Measurements from ENCODE around the gene NCK2.

The NCK2 gene

GRCh38 chr2:105872142-105872728, 127.5 kb downstream of the NCK2 start:
- no peaks in the 10 kb centered on the region for H3K27me3 ChIP-seq (ENCODE audit: low read length)
- H3K27ac ChIP-seq (ENCODE audit: low read depth, low read length) = no peak overlapping the region
- no peaks in the 10 kb centered on the region for H3F3A ChIP-seq (ENCODE audit: insufficient read depth)
- H3K79me2 ChIP-seq (ENCODE audit: insufficient read depth, low read length) = no peaks in the 10 kb centered on the region
- no peak overlapping the region for H3K9ac ChIP-seq (ENCODE audit: low read length)
- H4K20me1 ChIP-seq (ENCODE audit: low read depth, low read length) = no peaks in the 10 kb centered on the region
- H3K9me3 ChIP-seq (ENCODE audit: insufficient read depth, low read length) = no peaks in the 10 kb centered on the region
- TF ChIP-seq EZH2phosphoT487 (conservative IDR thresholded peaks at IDR 0.05; ENCODE audit: low read length) (no peak), CTCF (IDR thresholded peaks at IDR 0.05; ENCODE audit: insufficient read depth, low read length, poor library complexity, severe bottlenecking) (no peak)
- no peaks in the 10 kb centered on the region for H3K9me2 ChIP-seq (replicated peaks; ENCODE audit: insufficient read depth, low read length)
- no peaks in the 10 kb centered on the region for H3K36me3 ChIP-seq (ENCODE audit: low read length)
- no peak overlapping the region for H3K4me2 ChIP-seq (ENCODE audit: low read depth, low read length, poor library complexity, severe bottlenecking)
- H2AFZ ChIP-seq (ENCODE audit: low read depth, low read length, severe bottlenecking) = no peak overlapping the region
- no peak overlapping the region for H3K4me3 ChIP-seq (ENCODE audit: insufficient read depth, low read length, poor library complexity, severe bottlenecking)

GRCh38 chr2:105872830-105873229, 128.1 kb downstream of the NCK2 start:
- Histone ChIP-seq H3K36me3 (ENCODE audit: low read length) (no peaks in the 10 kb centered on the region), H3K9ac (ENCODE audit: low read length) (no peak overlapping the region), H3F3A (ENCODE audit: insufficient read depth) (no peaks in the 10 kb centered on the region), H3K9me2 (replicated peaks; ENCODE audit: insufficient read depth, low read length) (no peaks in the 10 kb centered on the region), H4K20me1 (ENCODE audit: low read depth, low read length) (no peaks in the 10 kb centered on the region), H3K9me3 (ENCODE audit: insufficient read depth, low read length) (no peaks in the 10 kb centered on the region), H3K4me3 (ENCODE audit: insufficient read depth, low read length, poor library complexity, severe bottlenecking) (no peak overlapping the region), H3K27me3 (ENCODE audit: low read length) (no peaks in the 10 kb centered on the region), H3K4me2 (ENCODE audit: low read depth, low read length, poor library complexity, severe bottlenecking) (no peak overlapping the region), H3K79me2 (ENCODE audit: insufficient read depth, low read length) (no peaks in the 10 kb centered on the region), H3K27ac (ENCODE audit: low read depth, low read length) (no peak overlapping the region), H2AFZ (ENCODE audit: low read depth, low read length, severe bottlenecking) (no peak overlapping the region)
- TF ChIP-seq CTCF (IDR thresholded peaks at IDR 0.05; ENCODE audit: insufficient read depth, low read length, poor library complexity, severe bottlenecking) (no peak), EZH2phosphoT487 (conservative IDR thresholded peaks at IDR 0.05; ENCODE audit: low read length) (no peak)

GRCh38 chr2:105873281-105873680, 128.6 kb downstream of the NCK2 start:
- Histone ChIP-seq H3K27me3 (ENCODE audit: low read length) (no peaks in the 10 kb centered on the region), H3K4me2 (ENCODE audit: low read depth, low read length, poor library complexity, severe bottlenecking) (no peak overlapping the region), H3K9me2 (replicated peaks; ENCODE audit: insufficient read depth, low read length) (no peaks in the 10 kb centered on the region), H4K20me1 (ENCODE audit: low read depth, low read length) (no peaks in the 10 kb centered on the region), H2AFZ (ENCODE audit: low read depth, low read length, severe bottlenecking) (no peak overlapping the region), H3F3A (ENCODE audit: insufficient read depth) (no peaks in the 10 kb centered on the region), H3K36me3 (ENCODE audit: low read length) (no peaks in the 10 kb centered on the region), H3K4me3 (ENCODE audit: insufficient read depth, low read length, poor library complexity, severe bottlenecking) (no peak overlapping the region), H3K79me2 (ENCODE audit: insufficient read depth, low read length) (no peaks in the 10 kb centered on the region), H3K27ac (ENCODE audit: low read depth, low read length) (no peak overlapping the region), H3K9me3 (ENCODE audit: insufficient read depth, low read length) (no peaks in the 10 kb centered on the region), H3K9ac (ENCODE audit: low read length) (no peak overlapping the region)
- no peak for TF ChIP-seq CTCF (IDR thresholded peaks at IDR 0.05; ENCODE audit: insufficient read depth, low read length, poor library complexity, severe bottlenecking)
